Fibroblast of lung (primary cell): Measurements from ENCODE around the gene PLCXD3. TPM values are rescaled to one million over a fixed set of nuclear protein-coding genes. Genes with fewer than 3 reads are reported as not detected.
A peak's percentile ranks its signal among the peaks of the same experiment; 100 is the strongest.

ENCODE experiments used
- DNase-seq, 2 donors: peaks; one replicate each; pipeline versions ENCODE4 v3.0.0 to v3.0.0-alpha.2; 2010; ENCODE audit warnings: low read depth in 2 of 2
- H2AFZ ChIP-seq: 2 replicates; pipeline ENCODE4 v1.5.1; 2012; ENCODE audit warnings: low read length, control low read depth, inconsistent platforms
- H3K27ac ChIP-seq: 2 replicates; pipeline ENCODE4 v1.5.1; 2011; ENCODE audit warnings: low read length, control low read depth; ENCODE audit not compliant: insufficient read depth
- H3K27me3 ChIP-seq: 2 replicates; pipeline ENCODE4 v1.5.1; 2011; ENCODE audit warnings: mild to moderate bottlenecking, low read length; ENCODE audit not compliant: control insufficient read depth, insufficient read depth
- H3K36me3 ChIP-seq: 2 replicates; pipeline ENCODE4 v1.5.1; 2011; ENCODE audit warnings: low read length; ENCODE audit not compliant: control insufficient read depth, insufficient read depth
- H3K4me1 ChIP-seq: 2 replicates; pipeline ENCODE4 v1.5.1; 2011; ENCODE audit warnings: low read length; ENCODE audit not compliant: control insufficient read depth, insufficient read depth; ENCODE audit errors: extremely low read depth
- H3K4me2 ChIP-seq: 2 replicates; pipeline ENCODE4 v1.5.1; 2011; ENCODE audit warnings: low read length, control low read depth; ENCODE audit not compliant: insufficient read depth; ENCODE audit errors: extremely low read depth
- H3K4me3 ChIP-seq, 4 experiments: fragments of 200-600 bp in 1 of 4; sonication (generic) in 1 of 4; replicated peaks in 1 of 4; 2 replicates each; pipeline ENCODE4 v1.5.1; 2011 to 2016; ENCODE audit warnings: low read length in 4 of 4, low read depth in 3 of 4, mild to moderate bottlenecking in 3 of 4, control low read depth in 2 of 4, inconsistent platforms in 1 of 4, mixed read lengths in 1 of 4; ENCODE audit not compliant: insufficient read depth in 1 of 4; ENCODE audit errors: control extremely low read depth in 1 of 4
- H3K79me2 ChIP-seq: 2 replicates; pipeline ENCODE4 v1.5.1; 2012; ENCODE audit warnings: mild to moderate bottlenecking, low read length, inconsistent platforms; ENCODE audit not compliant: control insufficient read depth, insufficient read depth
- H3K9ac ChIP-seq: 2 replicates; pipeline ENCODE4 v1.5.1; 2011; ENCODE audit warnings: mild to moderate bottlenecking, low read length, control low read depth; ENCODE audit not compliant: insufficient read depth
- H3K9me3 ChIP-seq: 2 replicates; pipeline ENCODE4 v1.5.1; 2012; ENCODE audit warnings: low read depth, low read length; ENCODE audit not compliant: control insufficient read depth, insufficient read depth
- H4K20me1 ChIP-seq: 2 replicates; pipeline ENCODE4 v1.5.1; 2011; ENCODE audit warnings: low read length; ENCODE audit not compliant: control insufficient read depth, insufficient read depth; ENCODE audit errors: extremely low read depth
- CTCF ChIP-seq, 2 donors: IDR thresholded peaks in 1 of 2; conservative IDR thresholded peaks in 1 of 2; 1 replicate in 1 of 2; 2 replicates in 1 of 2; pipeline ENCODE4 v1.5.1; 2011 to 2012; ENCODE audit warnings: low read length in 2 of 2, control low read depth in 1 of 2, inconsistent platforms in 1 of 2, low read depth in 1 of 2, mild to moderate bottlenecking in 1 of 2
- EZH2 ChIP-seq: IDR thresholded peaks from 2 replicates; pipeline ENCODE4 v1.5.1; 2012; ENCODE audit warnings: low read length, control low read depth, mild to moderate bottlenecking; ENCODE audit errors: missing control alignments
- polyA plus RNA-seq, 2 donors: library from polyadenylated mRNA; depleted of rRNA in 1 of 2; stranded (reverse) in 1 of 2; unstranded in 1 of 2; fragments of >200 nt; gene quantifications; 2 replicates each; pipeline ENCODE4 v1.2.1, GENCODE V29; 2011 to 2012; ENCODE audit warnings: missing spikeins in 1 of 2
- total RNA-seq: library from RNA; depleted of rRNA; stranded (reverse); fragments of >200 nt; gene quantifications from 2 replicates; pipeline ENCODE4 v1.2.1, GENCODE V29; 2014

The PLCXD3 gene
- total and polyA plus RNA-seq, 2 donors (not counting 1 experiment from before 2014, with no cell fraction given): 0.02 to 1.3 TPM

DNA sequence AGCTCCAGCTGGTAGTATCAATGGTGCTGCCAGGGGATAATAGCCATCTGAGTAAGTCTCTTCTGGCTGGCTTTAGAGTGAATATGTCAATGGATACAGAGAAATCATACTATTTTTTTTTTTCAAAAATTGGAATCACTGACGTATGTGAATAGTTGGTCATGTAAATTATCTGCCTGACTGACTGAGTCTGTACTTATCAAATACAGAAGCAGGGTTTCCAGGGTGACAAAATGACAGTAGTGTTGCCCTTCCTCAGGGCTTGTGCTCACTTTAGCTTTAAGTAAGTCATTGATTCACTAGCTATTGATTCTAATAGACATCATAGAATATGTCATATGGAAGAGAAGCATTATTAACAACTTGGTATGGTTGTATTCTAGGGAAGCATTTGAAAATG lies 171.1 kb downstream of the PLCXD3 start:
- Histone ChIP-seq H3K9ac (no peak overlapping the region), H3K27me3 (no peaks in the 10 kb centered on the region), H3K4me3 (no peak overlapping the region), H2AFZ (no peak overlapping the region), H3K4me2 (no peak overlapping the region), H3K27ac (no peak overlapping the region), H4K20me1 (no peaks in the 10 kb centered on the region), H3K36me3 (no peaks in the 10 kb centered on the region), H3K4me1 (no peaks in the 10 kb centered on the region), H3K79me2 (no peaks in the 10 kb centered on the region), H3K9me3 (no peaks in the 10 kb centered on the region)
- no peak for DNase-seq
- TF ChIP-seq EZH2: no peak
- TF ChIP-seq CTCF (conservative IDR thresholded peaks at IDR 0.05 in 1 of 2, IDR thresholded peaks at IDR 0.05 in 1 of 2; ENCODE audit: low read depth in 1 of 2, low read length in 2 of 2): no peak

DNA sequence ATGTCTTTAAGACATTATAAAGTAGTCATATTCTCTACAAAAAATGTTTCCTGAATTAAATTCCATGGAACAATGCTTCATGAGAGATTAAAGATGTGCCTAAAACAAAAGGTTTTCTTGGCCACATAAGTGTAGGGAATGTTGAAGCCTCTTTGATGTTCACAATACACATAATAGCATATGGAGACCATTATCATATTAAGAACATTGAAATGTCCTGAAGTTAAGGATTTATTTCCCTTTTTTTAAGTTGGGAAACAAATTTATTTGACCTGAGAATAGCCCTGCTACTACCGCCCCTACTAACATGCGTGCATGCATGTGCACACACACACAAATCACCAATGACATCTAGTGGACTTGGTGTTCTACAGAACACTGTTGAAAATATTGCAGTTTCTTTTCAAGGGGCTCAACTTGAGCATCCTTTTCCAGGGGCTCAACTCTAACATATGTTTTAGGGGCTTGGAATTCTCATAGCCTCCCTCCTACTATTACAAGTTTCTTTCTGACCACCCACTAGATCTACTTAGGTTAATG lies 172.2 kb downstream of the PLCXD3 start:
- no peak overlapping the region for H3K27ac ChIP-seq
- peak in 1 of 2 donors; percentile 42 for DNase-seq
- no peak overlapping the region for H3K4me2 ChIP-seq
- H3K79me2 ChIP-seq: no peaks in the 10 kb centered on the region
- no peak overlapping the region for H3K9ac ChIP-seq
- TF ChIP-seq EZH2 (no peak), CTCF (conservative IDR thresholded peaks at IDR 0.05 in 1 of 2, IDR thresholded peaks at IDR 0.05 in 1 of 2; ENCODE audit: low read depth in 1 of 2, low read length in 2 of 2) (no peak)
- no peaks in the 10 kb centered on the region for H4K20me1 ChIP-seq
- H2AFZ ChIP-seq: no peak overlapping the region
- no peaks in the 10 kb centered on the region for H3K36me3 ChIP-seq
- H3K4me3 ChIP-seq: no peak overlapping the region
- no peaks in the 10 kb centered on the region for H3K4me1 ChIP-seq
- H3K9me3 ChIP-seq: no peaks in the 10 kb centered on the region
- no peaks in the 10 kb centered on the region for H3K27me3 ChIP-seq

GRCh38 chr5:41337724-41338123 lies 172.7 kb downstream of the PLCXD3 start:
- Histone ChIP-seq H3K79me2 (no peaks in the 10 kb centered on the region), H3K27ac (no peak overlapping the region), H2AFZ (no peak overlapping the region), H3K4me2 (no peak overlapping the region), H3K27me3 (no peaks in the 10 kb centered on the region), H3K9me3 (no peaks in the 10 kb centered on the region), H3K9ac (no peak overlapping the region), H4K20me1 (no peaks in the 10 kb centered on the region), H3K4me3 (no peak overlapping the region), H3K4me1 (no peaks in the 10 kb centered on the region), H3K36me3 (no peaks in the 10 kb centered on the region)
- TF ChIP-seq EZH2: no peak
- DNase-seq: no peak
